Measurements from ENCODE around the gene CIZ1. TPM values are rescaled to one million over a fixed set of nuclear protein-coding genes. Genes with fewer than 3 reads are reported as not detected.
A peak's percentile ranks its signal among the peaks of the same experiment; 100 is the strongest.
"Not testable (repeated sequence)": the region's sequence is repeated elsewhere in the genome, so short reads cannot be mapped to it uniquely, and the experiment has no call there.

CIZ1 gene
- total and polyA plus RNA-seq, 2 experiments from 2014 or later, result 48.5 to 73.1 TPM

GRCh38 chr9:128187361-128187760 is 4.0 kb downstream of the CIZ1 start:
- in situ Hi-C loops (cut with MboI), result no loop called here
- no peak overlapping the region for H3K4me3 ChIP-seq
- H3K27me3 ChIP-seq (replicated peaks; ENCODE audit: insufficient read depth), result no peaks in the 10 kb centered on the region
- 95 to 98% methylated on average over 2 of the region's 2 CpGs for WGBS, 2 experiments (ENCODE audit: low coverage in 1 of 2, low lambda C conversion rate in 2 of 2, missing lambda C conversion rate in 2 of 2)
- no peaks in the 10 kb centered on the region for H3K9me3 ChIP-seq (ENCODE audit: low read depth)
- peaks cover 7% of the 10 kb centered on the region; the same call in 1 of the 2 replicates for H3F3A ChIP-seq (ENCODE audit: insufficient read depth)
- TF ChIP-seq EZH2phosphoT487 (IDR thresholded peaks at IDR 0.05; ENCODE audit: insufficient read depth, low read depth), result no peak
- TF ChIP-seq EZH2 (IDR thresholded peaks at IDR 0.05; ENCODE audit: insufficient read depth, poor library complexity, severe bottlenecking), result no peak
- no peak for DNase-seq
- H3K9me2 ChIP-seq (ENCODE audit: insufficient read depth), result no peaks in the 10 kb centered on the region
- no peak overlapping the region for H3K4me2 ChIP-seq (ENCODE audit: unreplicated experiment)
- H3K27ac ChIP-seq, result no peak overlapping the region
- H3K79me2 ChIP-seq (ENCODE audit: insufficient read depth), result peaks cover 41% of the 10 kb centered on the region
- H3K9ac ChIP-seq, result no peak overlapping the region
- no peaks in the 10 kb centered on the region for H4K20me1 ChIP-seq (ENCODE audit: insufficient read depth)
- peaks cover 8% of the 10 kb centered on the region for H3K4me1 ChIP-seq (ENCODE audit: insufficient read depth)
- no peak overlapping the region for H2AFZ ChIP-seq
- peaks cover 16% of the 10 kb centered on the region; the same call in 1 of the 2 replicates for H3K36me3 ChIP-seq (ENCODE audit: low read depth)

- Histone ChIP-seq H3K79me2 (ENCODE audit: insufficient read depth) (peaks cover 41% of the 10 kb centered on the region), H3K9ac (no peak overlapping the region), H3K9me2 (ENCODE audit: insufficient read depth) (no peaks in the 10 kb centered on the region), H3K27ac (no peak overlapping the region), H3K27me3 (replicated peaks; ENCODE audit: insufficient read depth) (no peaks in the 10 kb centered on the region), H3F3A (ENCODE audit: insufficient read depth) (peaks cover 7% of the 10 kb centered on the region; the same call in 1 of the 2 replicates), H3K4me2 (ENCODE audit: unreplicated experiment) (no peak overlapping the region), H3K4me3 (no peak overlapping the region), H4K20me1 (ENCODE audit: insufficient read depth) (no peaks in the 10 kb centered on the region), H2AFZ (no peak overlapping the region), H3K9me3 (ENCODE audit: low read depth) (no peaks in the 10 kb centered on the region), H3K36me3 (ENCODE audit: low read depth) (peaks cover 16% of the 10 kb centered on the region; the same call in 1 of the 2 replicates), H3K4me1 (ENCODE audit: insufficient read depth) (peaks cover 8% of the 10 kb centered on the region)
- 94% methylated on average over 11 of the region's 11 CpGs for WGBS, 2 experiments (ENCODE audit: low coverage in 1 of 2, low lambda C conversion rate in 2 of 2, missing lambda C conversion rate in 2 of 2)
- DNase-seq, result no peak
- no peak for TF ChIP-seq EZH2 (IDR thresholded peaks at IDR 0.05; ENCODE audit: insufficient read depth, poor library complexity, severe bottlenecking)
- no peak for TF ChIP-seq EZH2phosphoT487 (IDR thresholded peaks at IDR 0.05; ENCODE audit: insufficient read depth, low read depth)
- in situ Hi-C loops (cut with MboI), result no loop called here
Measured at GRCh38 chr9:128185979-128186965, 5.1 kb downstream of the CIZ1 start.

- Histone ChIP-seq H2AFZ (no peak overlapping the region), H3K27me3 (replicated peaks; ENCODE audit: insufficient read depth) (no peaks in the 10 kb centered on the region), H3K79me2 (ENCODE audit: insufficient read depth) (peaks cover 10% of the 10 kb centered on the region), H3K4me3 (no peak overlapping the region), H4K20me1 (ENCODE audit: insufficient read depth) (no peaks in the 10 kb centered on the region), H3K9ac (no peak overlapping the region), H3K4me1 (ENCODE audit: insufficient read depth) (no peaks in the 10 kb centered on the region), H3K4me2 (ENCODE audit: unreplicated experiment) (no peak overlapping the region), H3K27ac (no peak overlapping the region), H3K9me2 (ENCODE audit: insufficient read depth) (no peaks in the 10 kb centered on the region), H3K36me3 (ENCODE audit: low read depth) (peaks cover 30% of the 10 kb centered on the region), H3F3A (ENCODE audit: insufficient read depth) (peaks cover 7% of the 10 kb centered on the region; the same call in 1 of the 2 replicates), H3K9me3 (ENCODE audit: low read depth) (no peaks in the 10 kb centered on the region)
- TF ChIP-seq EZH2phosphoT487 (IDR thresholded peaks at IDR 0.05; ENCODE audit: insufficient read depth, low read depth) (no peak), EZH2 (IDR thresholded peaks at IDR 0.05; ENCODE audit: insufficient read depth, poor library complexity, severe bottlenecking) (no peak)
- DNase-seq, result no peak
- 85 to 87% methylated on average over 12 of the region's 12 CpGs for WGBS, 2 experiments (ENCODE audit: low coverage in 1 of 2, low lambda C conversion rate in 2 of 2, missing lambda C conversion rate in 2 of 2)
- in situ Hi-C loops (cut with MboI), result no loop called here
Measured at GRCh38 chr9:128182893-128183588, 8.3 kb downstream of the CIZ1 start.

- H3K4me1 ChIP-seq (ENCODE audit: insufficient read depth); H3K27ac ChIP-seq; H3K79me2 ChIP-seq (ENCODE audit: insufficient read depth); H3K4me2 ChIP-seq (ENCODE audit: unreplicated experiment); H2AFZ ChIP-seq; H3K9me3 ChIP-seq (ENCODE audit: low read depth); H3F3A ChIP-seq (ENCODE audit: insufficient read depth); H3K27me3 ChIP-seq (replicated peaks; ENCODE audit: insufficient read depth); H4K20me1 ChIP-seq (ENCODE audit: insufficient read depth); in situ Hi-C loops (cut with MboI); H3K9ac ChIP-seq; H3K9me2 ChIP-seq (ENCODE audit: insufficient read depth); H3K4me3 ChIP-seq: not testable (repeated sequence)
- DNase-seq, result peak; percentile 64
- WGBS, 2 experiments (ENCODE audit: low coverage in 1 of 2, low lambda C conversion rate in 2 of 2, missing lambda C conversion rate in 2 of 2), result 13 to 20% methylated on average over 10 to 12 of the region's 12 CpGs
- peaks cover 30% of the 10 kb centered on the region for H3K36me3 ChIP-seq (ENCODE audit: low read depth)
Measured at GRCh38 chr9:128181480-128181879, 9.9 kb downstream of the CIZ1 start.
